HFF-Myc (cell line): Measurements from ENCODE around the gene CLDN15.

Experiments
- DNase-seq: peaks from one replicate; pipeline ENCODE4 v3.0.0-alpha.2; 2011; ENCODE audit warnings: low read depth; ENCODE audit errors: extremely low read depth
- H3K4me3 ChIP-seq: replicated peaks from 2 replicates; pipeline ENCODE4 v1.5.1; 2011; ENCODE audit warnings: low read depth, mild to moderate bottlenecking, control low read depth, low read length
- CTCF ChIP-seq: IDR thresholded peaks from 2 replicates; pipeline ENCODE4 v1.5.1; 2012; ENCODE audit warnings: mild to moderate bottlenecking, low read depth, low read length, control low read depth; ENCODE audit errors: missing control alignments

CLDN15 gene

GRCh38 chr7:101231644-101232043 lies 6.0 kb downstream of the CLDN15 start:
- no peak for TF ChIP-seq CTCF
- no peak overlapping the region for H3K4me3 ChIP-seq
- DNase-seq, result no peak

GRCh38 chr7:101226721-101227120 lies 10.9 kb downstream of the CLDN15 start:
- DNase-seq, result no peak
- no peak overlapping the region for H3K4me3 ChIP-seq
- no peak for TF ChIP-seq CTCF

GRCh38 chr7:101225650-101226049 lies 12.0 kb downstream of the CLDN15 start:
- no peak overlapping the region for H3K4me3 ChIP-seq
- no peak for TF ChIP-seq CTCF
- DNase-seq, result no peak

- no peak for TF ChIP-seq CTCF
- H3K4me3 ChIP-seq, result no peak overlapping the region
- no peak for DNase-seq
These were observed 14.1 kb downstream of the CLDN15 start for GRCh38 chr7:101223528-101223927.

- no peak for TF ChIP-seq CTCF
- H3K4me3 ChIP-seq, result no peak overlapping the region
- no peak for DNase-seq
These were observed 15.2 kb downstream of the CLDN15 start for GRCh38 chr7:101222275-101222830.

GRCh38 chr7:101220295-101220694 lies 17.3 kb downstream of the CLDN15 start:
- no peak overlapping the region for H3K4me3 ChIP-seq
- DNase-seq, result no peak
- TF ChIP-seq CTCF, result no peak
